Naive B cell (primary cell): ENCODE measurements around the gene EQTN. TPM values are rescaled to one million over a fixed set of nuclear protein-coding genes. Genes with fewer than 3 reads are reported as not detected.

Experiments
- ATAC-seq, 2 donors: fragments of 150-1000 bp; cut with Tn5 transposase; 2 replicates each; pipeline ENCODE4 v1.10.0; 2021; ENCODE audit warnings: low read depth in 2 of 2, mild to moderate bottlenecking in 2 of 2, moderate library complexity in 2 of 2
- DNase-seq: peaks from one replicate; pipeline ENCODE4 v3.0.0; 2022
- H3K27ac Mint-ChIP-seq, 6 donors: one replicate each; pipeline ENCODE4 v1.8.0; 2020 to 2022; ENCODE audit warnings: mild to moderate bottlenecking in 6 of 6, mixed read lengths in 6 of 6, moderate library complexity in 5 of 6, inconsistent platforms in 2 of 6
- H3K27me3 Mint-ChIP-seq, 3 donors: one replicate each; pipeline ENCODE4 v1.8.0; 2021 to 2022; ENCODE audit warnings: mixed read lengths in 3 of 3, mild to moderate bottlenecking in 1 of 3
- H3K36me3 Mint-ChIP-seq, 2 donors: one replicate each; pipeline ENCODE4 v1.8.0; 2020 to 2022; ENCODE audit warnings: mixed read lengths in 2 of 2, inconsistent platforms in 1 of 2, mild to moderate bottlenecking in 1 of 2
- H3K4me1 Mint-ChIP-seq, 3 donors: one replicate each; pipeline ENCODE4 v1.8.0; 2020 to 2022; ENCODE audit warnings: mixed read lengths in 3 of 3, inconsistent platforms in 1 of 3, mild to moderate bottlenecking in 1 of 3, moderate library complexity in 1 of 3
- H3K4me3 Mint-ChIP-seq, 8 donors: one replicate each; pipeline ENCODE4 v1.8.0; 2020 to 2022; ENCODE audit warnings: mild to moderate bottlenecking in 8 of 8, mixed read lengths in 8 of 8, moderate library complexity in 8 of 8, inconsistent platforms in 2 of 8
- H3K9me3 Mint-ChIP-seq, 7 donors: one replicate each; pipeline ENCODE4 v1.8.0; 2020 to 2022; ENCODE audit warnings: mixed read lengths in 7 of 7, mild to moderate bottlenecking in 5 of 7, inconsistent platforms in 2 of 7, moderate library complexity in 1 of 7
- polyA plus RNA-seq, 6 donors: library from polyadenylated mRNA; unstranded; fragments of 300-500 nt; fragmentation: Illumina TruSeq; gene quantifications; one replicate each; pipeline ENCODE4 v1.2.3, GENCODE V29; 2021; ENCODE audit warnings: low read depth in 6 of 6

EQTN gene
- polyA plus RNA-seq = under 1 TPM in 2 of 6 donors, not detected in 4; 0.37 to 0.62 TPM

GRCh38 chr9:27297050-27297449 is at the start of gene EQTN:
EQTN (minus strand) TSS chr9:27297150; CDS start chr9:27297055, 95 bp downstream.
- ATAC-seq (no peak), DNase-seq (no peak)
- Mint-ChIP-seq H3K4me3 (no peak within 1 kb of the TSS), H3K27ac (peak within 1 kb of the TSS in 1 of 6 donors; percentile 66), H3K9me3 (no peaks in the 10 kb centered on the region), H3K36me3 (no peaks in the 10 kb centered on the region), H3K27me3 (peaks cover 0 to 6% (median 0%) of the 10 kb centered on the region in 3 donors), H3K4me1 (no peaks in the 10 kb centered on the region)

GRCh38 chr9:27344776-27345175 is 47.8 kb upstream of the EQTN start:
- ATAC-seq (no peak), DNase-seq (no peak)
- Mint-ChIP-seq H3K4me1 (peaks cover 26 to 40% (median 31%) of the 10 kb centered on the region in 3 donors), H3K27ac (peak overlapping the region in 2 of 6 donors; percentile 52 to 57), H3K9me3 (no peaks in the 10 kb centered on the region), H3K36me3 (peaks cover 0 to 4% of the 10 kb centered on the region in 2 donors), H3K27me3 (no peaks in the 10 kb centered on the region), H3K4me3 (no peak overlapping the region)

- no peak for DNase-seq
- no peaks in the 10 kb centered on the region for H3K9me3 Mint-ChIP-seq
- no peak for ATAC-seq
Observed at GRCh38 chr9:27341545-27342294, 44.8 kb upstream of the EQTN start.

GRCh38 chr9:27340961-27341511 is 44.1 kb upstream of the EQTN start:
- DNase-seq (no peak), ATAC-seq (no peak)
- H3K27ac Mint-ChIP-seq = peak overlapping the region in 3 of 6 donors; percentile 75 to 86 (median 80)
- peaks cover 15 to 31% (median 28%) of the 10 kb centered on the region in 3 donors for H3K4me1 Mint-ChIP-seq
- H3K4me3 Mint-ChIP-seq = no peak overlapping the region
- no peaks in the 10 kb centered on the region for H3K9me3 Mint-ChIP-seq
- no peaks in the 10 kb centered on the region for H3K27me3 Mint-ChIP-seq
- H3K36me3 Mint-ChIP-seq = peaks cover 6 to 7% of the 10 kb centered on the region in 2 donors

More at GRCh38 chr9:27341545-27342294, 44.8 kb upstream of the EQTN start:
- Mint-ChIP-seq H3K27me3 (no peaks in the 10 kb centered on the region), H3K27ac (peak overlapping the region in 2 of 6 donors; percentile 49 to 58), H3K36me3 (peaks cover 6 to 7% of the 10 kb centered on the region in 2 donors), H3K4me3 (no peak overlapping the region), H3K4me1 (peaks cover 15 to 31% (median 28%) of the 10 kb centered on the region in 3 donors)

GRCh38 chr9:27340285-27340674 is 43.3 kb upstream of the EQTN start:
- Mint-ChIP-seq H3K27ac (peak overlapping the region in 1 of 6 donors; percentile 86), H3K4me3 (no peak overlapping the region), H3K4me1 (peaks cover 15 to 27% (median 24%) of the 10 kb centered on the region in 3 donors), H3K27me3 (no peaks in the 10 kb centered on the region), H3K9me3 (no peaks in the 10 kb centered on the region), H3K36me3 (peaks cover 6 to 7% of the 10 kb centered on the region in 2 donors)
- DNase-seq = no peak
- ATAC-seq = no peak

GRCh38 chr9:27339661-27340284 is 42.8 kb upstream of the EQTN start:
- H3K36me3 Mint-ChIP-seq = peaks cover 6 to 7% of the 10 kb centered on the region in 2 donors
- no peaks in the 10 kb centered on the region for H3K27me3 Mint-ChIP-seq
- DNase-seq (no peak), ATAC-seq (no peak)
- no peaks in the 10 kb centered on the region for H3K9me3 Mint-ChIP-seq
- no peak overlapping the region for H3K4me3 Mint-ChIP-seq
- H3K4me1 Mint-ChIP-seq = peaks cover 15 to 27% (median 24%) of the 10 kb centered on the region in 3 donors
- H3K27ac Mint-ChIP-seq = peak overlapping the region in 3 of 6 donors; percentile 67 to 82 (median 71)

- Mint-ChIP-seq H3K4me1 (peaks cover 20 to 31% (median 29%) of the 10 kb centered on the region in 3 donors), H3K27me3 (no peaks in the 10 kb centered on the region), H3K4me3 (no peak overlapping the region), H3K27ac (peak overlapping the region in 2 of 6 donors; percentile 70 to 95), H3K36me3 (peaks cover 6 to 7% of the 10 kb centered on the region in 2 donors), H3K9me3 (no peaks in the 10 kb centered on the region)
- no peak for DNase-seq
- ATAC-seq = no peak
Observed at GRCh38 chr9:27338527-27338903, 41.6 kb upstream of the EQTN start.

GRCh38 chr9:27337833-27338526 is 41.0 kb upstream of the EQTN start:
- peak overlapping the region in 3 of 6 donors; percentile 12 to 95 (median 73) for H3K27ac Mint-ChIP-seq
- peaks cover 6 to 7% of the 10 kb centered on the region in 2 donors for H3K36me3 Mint-ChIP-seq
- no peaks in the 10 kb centered on the region for H3K9me3 Mint-ChIP-seq
- H3K4me3 Mint-ChIP-seq = peak overlapping the region in 2 of 8 donors; percentile 5 to 15
- H3K27me3 Mint-ChIP-seq = no peaks in the 10 kb centered on the region
- peaks cover 25 to 33% (median 31%) of the 10 kb centered on the region in 3 donors for H3K4me1 Mint-ChIP-seq
- ATAC-seq (no peak), DNase-seq (no peak)

- DNase-seq (no peak), ATAC-seq (no peak)
- Mint-ChIP-seq H3K9me3 (no peaks in the 10 kb centered on the region), H3K27ac (peak overlapping the region in 3 of 6 donors; percentile 39 to 92 (median 44)), H3K4me3 (no peak overlapping the region), H3K36me3 (peaks cover 6 to 7% of the 10 kb centered on the region in 2 donors), H3K27me3 (no peaks in the 10 kb centered on the region), H3K4me1 (peaks cover 27 to 31% (median 29%) of the 10 kb centered on the region in 3 donors)
Observed at GRCh38 chr9:27337236-27337635, 40.3 kb upstream of the EQTN start.

- no peak overlapping the region for H3K27ac Mint-ChIP-seq
- H3K4me1 Mint-ChIP-seq = peaks cover 27 to 31% (median 29%) of the 10 kb centered on the region in 3 donors
- no peak overlapping the region for H3K4me3 Mint-ChIP-seq
- no peak for DNase-seq
- H3K36me3 Mint-ChIP-seq = peaks cover 6 to 7% of the 10 kb centered on the region in 2 donors
- no peak for ATAC-seq
- no peaks in the 10 kb centered on the region for H3K27me3 Mint-ChIP-seq
- H3K9me3 Mint-ChIP-seq = no peaks in the 10 kb centered on the region
Observed at GRCh38 chr9:27336829-27337228, 39.9 kb upstream of the EQTN start.

- Mint-ChIP-seq H3K4me1 (peaks cover 23 to 28% (median 27%) of the 10 kb centered on the region in 3 donors), H3K36me3 (peaks cover 7 to 11% of the 10 kb centered on the region in 2 donors), H3K27me3 (no peaks in the 10 kb centered on the region), H3K4me3 (no peak overlapping the region), H3K27ac (peak overlapping the region in 3 of 6 donors; percentile 35 to 69 (median 41)), H3K9me3 (no peaks in the 10 kb centered on the region)
- no peak for ATAC-seq
- no peak for DNase-seq
Observed at GRCh38 chr9:27336126-27336525, 39.2 kb upstream of the EQTN start.

- H3K27me3 Mint-ChIP-seq = no peaks in the 10 kb centered on the region
- H3K27ac Mint-ChIP-seq = no peak overlapping the region
- H3K4me1 Mint-ChIP-seq = peaks cover 17 to 24% (median 20%) of the 10 kb centered on the region in 3 donors
- no peak overlapping the region for H3K4me3 Mint-ChIP-seq
- ATAC-seq (no peak), DNase-seq (no peak)
- peaks cover 8 to 20% of the 10 kb centered on the region in 2 donors for H3K36me3 Mint-ChIP-seq
- no peaks in the 10 kb centered on the region for H3K9me3 Mint-ChIP-seq
Observed at GRCh38 chr9:27335075-27335474, 38.1 kb upstream of the EQTN start.
